OCI-LY7 (cell line): ENCODE results near the gene EPHA1. TPM values are rescaled to one million over a fixed set of nuclear protein-coding genes. Genes with fewer than 3 reads are reported as not detected.

ENCODE experiments used
- BruUV-seq: library from RNA; stranded (reverse); fragments of 400-500 nt; replicated peaks from 2 replicates; lab custom pipeline; 2021; lab: Mats Ljungman, UMichigan
- CTCF ChIA-PET: fragments of 300-600 bp; sonication (Branson Sonifier 250); formaldehyde crosslinking; loops from one replicate; lab custom pipeline; 2022; ENCODE audit warnings: antibody characterized with exemption; ENCODE audit not compliant: unreplicated experiment; lab: Charles Lee
- POLR2A ChIA-PET: fragments of 300-600 bp; sonication (Branson Sonifier 250); formaldehyde crosslinking; loops from one replicate; lab custom pipeline; 2022; ENCODE audit warnings: antibody characterized with exemption; lab: Charles Lee
- DNase-seq: peaks from one replicate; pipeline ENCODE4 v3.0.0-alpha.2; 2015; ENCODE audit warnings: low spot score
- H2AFZ ChIP-seq: fragments of 200-600 bp; sonication (generic), shearing (Covaris generic); 2 replicates; pipeline ENCODE4 v1.6.1; 2014; ENCODE audit warnings: mild to moderate bottlenecking, antibody characterized with exemption, low read length, moderate library complexity
- H3K27ac ChIP-seq: fragments of 200-600 bp; sonication (generic); 2 replicates; pipeline ENCODE4 v1.5.1; 2014; ENCODE audit warnings: mixed run types, low read depth, mild to moderate bottlenecking, moderate library complexity, low read length, inconsistent platforms; ENCODE audit not compliant: poor library complexity, severe bottlenecking
- H3K36me3 ChIP-seq: fragments of 200-600 bp; sonication (generic); 2 replicates; pipeline ENCODE4 v1.6.1; 2014; ENCODE audit warnings: mild to moderate bottlenecking, antibody characterized with exemption, low read length, moderate library complexity, mixed read lengths; ENCODE audit not compliant: insufficient read depth
- H3K4me1 ChIP-seq: fragments of 200-600 bp; sonication (generic); 2 replicates; pipeline ENCODE4 v1.5.1; 2014; ENCODE audit warnings: mild to moderate bottlenecking, low read length; ENCODE audit not compliant: insufficient read depth, poor library complexity, severe bottlenecking
- H3K4me2 ChIP-seq: fragments of 200-600 bp; sonication (generic); 2 replicates; pipeline ENCODE4 v1.6.1; 2014; ENCODE audit warnings: mild to moderate bottlenecking, low read length
- H3K4me3 ChIP-seq: fragments of 200-600 bp; sonication (generic); 2 replicates; pipeline ENCODE4 v1.5.1; 2014; ENCODE audit warnings: mild to moderate bottlenecking, low read depth, low read length; ENCODE audit not compliant: poor library complexity, severe bottlenecking
- H3K79me2 ChIP-seq: fragments of 200-600 bp; sonication (generic); 2 replicates; pipeline ENCODE4 v1.6.1; 2016; ENCODE audit warnings: low read depth, mild to moderate bottlenecking, low read length, moderate library complexity, mixed read lengths; ENCODE audit not compliant: insufficient read depth
- H3K9me2 ChIP-seq: fragments of 200-600 bp; sonication (generic); 2 replicates; pipeline ENCODE4 v1.6.1; 2016; ENCODE audit warnings: mild to moderate bottlenecking, low read length, mixed read lengths; ENCODE audit not compliant: insufficient read depth
- H3K9me3 ChIP-seq: fragments of 200-600 bp; sonication (generic); 2 replicates; pipeline ENCODE4 v1.6.1; 2014; ENCODE audit warnings: mild to moderate bottlenecking, mixed run types, low read length, mixed read lengths
- H4K20me1 ChIP-seq: fragments of 200-600 bp; sonication (generic); 2 replicates; pipeline ENCODE4 v1.6.1; 2014; ENCODE audit warnings: mild to moderate bottlenecking, antibody characterized with exemption, low read length, moderate library complexity, mixed read lengths; ENCODE audit not compliant: insufficient read depth
- CTCF ChIP-seq: fragments of 200-600 bp; sonication (generic); conservative IDR thresholded peaks from 2 replicates; pipeline ENCODE4 v1.5.1; 2014; ENCODE audit warnings: mild to moderate bottlenecking, antibody characterized with exemption, low read length, moderate library complexity, mixed read lengths
- EZH2phosphoT487 ChIP-seq: fragments of 200-600 bp; sonication (generic); IDR thresholded peaks from 2 replicates; pipeline ENCODE4 v1.6.1; 2018; ENCODE audit warnings: low read depth, borderline replicate concordance, mild to moderate bottlenecking, mixed run types, antibody characterized with exemption, low read length, moderate library complexity, mixed read lengths
- intact Hi-C: fragments of 100-400 bp; cut with micrococcal nuclease; formaldehyde crosslinking; loops from one replicate; pipeline ENCODE4 v1.10.0; 2022; ENCODE audit not compliant: unreplicated experiment
- total RNA-seq, 2 experiments: library from RNA; depleted of rRNA in 1 of 2; stranded (reverse); fragments of >200 nt in 1 of 2; shearing (Covaris generic) in 1 of 2; gene quantifications; 2 replicates each; pipeline ENCODE4 v1.2.3, GENCODE V29; 2014 to 2022

EPHA1 gene
- total RNA-seq, 2 experiments from 2014 or later, result not detected

GRCh38 chr7:143354965-143355364 lies 53.7 kb downstream of the EPHA1 start:
- H3K79me2 ChIP-seq, result no peaks in the 10 kb centered on the region
- H4K20me1 ChIP-seq, result no peaks in the 10 kb centered on the region
- CTCF ChIA-PET, result interaction anchor here (1.0 kb wide), 1 partner anchor 114 kb away, joined by 4 read pairs; no protein-coding TSS in a partner anchor
- no peaks in the 10 kb centered on the region for H3K9me2 ChIP-seq
- no peak overlapping the region for H2AFZ ChIP-seq
- TF ChIP-seq EZH2phosphoT487 (no peak), CTCF (no peak)
- no peaks in the 10 kb centered on the region for H3K9me3 ChIP-seq
- intact Hi-C loops, result no loop called here
- no peaks in the 10 kb centered on the region for H3K36me3 ChIP-seq
- POLR2A ChIA-PET, result no interaction called here
- DNase-seq, result no peak
- H3K27ac ChIP-seq, result no peak overlapping the region
- H3K4me1 ChIP-seq, result no peaks in the 10 kb centered on the region
- BruUV-seq, result no TSS peak
- no peak overlapping the region for H3K4me3 ChIP-seq
- H3K4me2 ChIP-seq, result no peak overlapping the region

- no peaks in the 10 kb centered on the region for H3K36me3 ChIP-seq
- H3K9me2 ChIP-seq, result no peaks in the 10 kb centered on the region
- ChIA-PET POLR2A (no interaction called here), CTCF (interaction anchor here (0.5 kb wide), 1 partner anchor 26 kb away, joined by 3 read pairs; no protein-coding TSS in a partner anchor)
- no peak overlapping the region for H3K4me2 ChIP-seq
- H3K4me3 ChIP-seq, result no peak overlapping the region
- H4K20me1 ChIP-seq, result no peaks in the 10 kb centered on the region
- H3K4me1 ChIP-seq, result no peaks in the 10 kb centered on the region
- TF ChIP-seq EZH2phosphoT487 (no peak), CTCF (no peak)
- intact Hi-C loops, result no loop called here
- no peak overlapping the region for H3K27ac ChIP-seq
- no TSS peak for BruUV-seq
- H3K79me2 ChIP-seq, result no peaks in the 10 kb centered on the region
- H2AFZ ChIP-seq, result no peak overlapping the region
- DNase-seq, result no peak
- no peaks in the 10 kb centered on the region for H3K9me3 ChIP-seq
Observed at GRCh38 chr7:143354376-143354775, 54.3 kb downstream of the EPHA1 start.

GRCh38 chr7:143352531-143353002 lies 56.1 kb downstream of the EPHA1 start:
- TF ChIP-seq CTCF (no peak), EZH2phosphoT487 (no peak)
- no peaks in the 10 kb centered on the region for H3K36me3 ChIP-seq
- no peak for DNase-seq
- no peak overlapping the region for H3K27ac ChIP-seq
- no TSS peak for BruUV-seq
- H3K4me3 ChIP-seq, result no peak overlapping the region
- intact Hi-C loops, result no loop called here
- no peaks in the 10 kb centered on the region for H3K9me3 ChIP-seq
- H3K4me2 ChIP-seq, result no peak overlapping the region
- H3K9me2 ChIP-seq, result no peaks in the 10 kb centered on the region
- no peaks in the 10 kb centered on the region for H4K20me1 ChIP-seq
- ChIA-PET CTCF (no interaction called here), POLR2A (no interaction called here)
- no peak overlapping the region for H2AFZ ChIP-seq
- no peaks in the 10 kb centered on the region for H3K4me1 ChIP-seq
- no peaks in the 10 kb centered on the region for H3K79me2 ChIP-seq
